ENCODE measurements around the gene KLK13.

DNA sequence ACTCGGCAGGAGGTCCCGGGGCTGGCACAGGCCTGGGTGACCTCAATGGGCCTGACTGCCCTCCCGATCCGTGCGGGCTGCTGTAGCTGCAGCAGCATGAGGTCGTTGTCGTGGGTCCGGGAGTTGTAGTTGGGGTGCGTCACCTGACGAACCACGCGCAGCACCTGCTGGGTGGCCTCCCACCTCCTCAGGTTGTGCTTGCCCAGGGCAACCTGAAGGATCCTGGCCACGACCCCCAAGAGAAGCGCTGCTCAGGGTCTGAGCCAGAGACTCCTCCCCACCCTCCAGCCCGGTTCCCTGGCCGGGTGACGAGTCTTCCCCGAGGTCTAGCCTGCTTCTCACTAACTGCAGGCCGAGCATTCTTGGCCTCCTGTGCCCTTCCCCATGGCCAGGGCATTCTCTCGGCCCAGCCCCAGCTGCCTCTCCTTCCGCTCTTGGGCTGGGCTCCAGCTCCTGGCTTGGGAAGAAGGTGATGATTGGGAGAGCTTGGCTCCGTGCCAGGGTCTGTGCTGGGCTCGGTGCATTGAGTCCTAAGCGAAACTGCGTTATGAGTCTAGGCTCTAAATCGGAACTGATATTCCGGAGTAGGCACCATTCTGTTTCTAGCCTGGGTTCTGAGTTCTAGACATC is 14.7 kb upstream of the KLK13 start:
- TF ChIP-seq, protein P1, sequence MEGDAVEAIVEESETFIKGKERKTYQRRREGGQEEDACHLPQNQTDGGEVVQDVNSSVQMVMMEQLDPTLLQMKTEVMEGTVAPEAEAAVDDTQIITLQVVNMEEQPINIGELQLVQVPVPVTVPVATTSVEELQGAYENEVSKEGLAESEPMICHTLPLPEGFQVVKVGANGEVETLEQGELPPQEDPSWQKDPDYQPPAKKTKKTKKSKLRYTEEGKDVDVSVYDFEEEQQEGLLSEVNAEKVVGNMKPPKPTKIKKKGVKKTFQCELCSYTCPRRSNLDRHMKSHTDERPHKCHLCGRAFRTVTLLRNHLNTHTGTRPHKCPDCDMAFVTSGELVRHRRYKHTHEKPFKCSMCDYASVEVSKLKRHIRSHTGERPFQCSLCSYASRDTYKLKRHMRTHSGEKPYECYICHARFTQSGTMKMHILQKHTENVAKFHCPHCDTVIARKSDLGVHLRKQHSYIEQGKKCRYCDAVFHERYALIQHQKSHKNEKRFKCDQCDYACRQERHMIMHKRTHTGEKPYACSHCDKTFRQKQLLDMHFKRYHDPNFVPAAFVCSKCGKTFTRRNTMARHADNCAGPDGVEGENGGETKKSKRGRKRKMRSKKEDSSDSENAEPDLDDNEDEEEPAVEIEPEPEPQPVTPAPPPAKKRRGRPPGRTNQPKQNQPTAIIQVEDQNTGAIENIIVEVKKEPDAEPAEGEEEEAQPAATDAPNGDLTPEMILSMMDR (IDR thresholded peaks at IDR 0.05) = no peak
- TF ChIP-seq POLR2A (IDR thresholded peaks at IDR 0.05) = no peak
